Muscle of arm (tissue), 12 donors: Measurements from ENCODE around the gene AIFM2. TPM values are rescaled to one million over a fixed set of nuclear protein-coding genes. Genes with fewer than 3 reads are reported as not detected.

Experiments
- DNase-seq: peaks from one replicate; pipeline ENCODE4 v3.0.0-alpha.2; 2013
- polyA plus RNA-seq, 12 donors: library from polyadenylated mRNA; unstranded; fragments of 120-200 nt; gene quantifications; one replicate each; pipeline ENCODE4 v1.2.1, GENCODE V29; 2013; ENCODE audit not compliant: insufficient read length in 12 of 12

AIFM2 gene
- polyA plus RNA-seq, 12 donors: 1.7 to 3.5 (median 2.1) TPM; not detected in 2

DNA sequence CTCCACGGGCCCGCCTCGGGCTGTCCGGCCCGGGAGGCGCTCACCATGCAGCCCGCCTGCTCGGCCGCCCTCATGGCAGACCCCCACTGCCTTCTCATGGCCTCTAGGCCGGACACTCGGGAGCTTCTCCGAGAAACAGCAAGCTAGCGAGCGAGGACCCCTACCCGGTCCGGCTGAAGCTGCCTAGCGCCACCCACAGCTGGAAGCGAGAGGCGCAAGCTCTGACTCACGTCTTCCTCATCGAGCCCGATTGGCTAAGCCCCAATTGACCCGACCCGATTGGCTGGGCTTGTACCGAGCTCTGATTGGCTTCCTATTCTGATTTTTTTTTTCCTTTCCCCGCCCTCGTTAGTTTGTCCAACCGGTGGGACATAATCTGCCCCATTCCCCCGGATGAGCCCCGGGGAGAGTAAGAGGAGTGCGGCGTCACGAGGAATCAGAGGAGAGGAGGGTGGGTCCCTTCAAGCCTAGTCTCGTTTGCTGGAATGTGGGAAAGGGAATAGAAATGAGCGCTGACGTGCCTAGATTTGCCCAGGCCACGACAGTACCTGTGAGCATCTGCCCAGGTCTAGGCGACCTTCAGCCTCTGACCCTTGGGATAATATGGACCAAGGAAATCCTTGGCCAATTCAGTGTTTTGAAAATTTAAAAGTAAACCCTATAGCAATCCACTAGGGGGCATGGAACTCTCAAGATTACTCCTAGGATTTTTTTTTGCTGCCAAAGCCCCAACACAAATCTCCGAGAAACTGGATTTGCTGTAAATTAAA, 14.0 kb upstream of the AIFM2 start, which contains the start of gene TYSND1:
TYSND1 (minus strand) TSS at position 212 of the 770 bp plus-strand sequence; CDS start at position 98, 114 bp downstream.
- peak; percentile 99 for DNase-seq

- DNase-seq: peak; percentile 59
These were observed 13.3 kb upstream of the AIFM2 start for GRCh38 chr10:70145666-70146488.

GRCh38 chr10:70145166-70145665, 12.6 kb upstream of the AIFM2 start:
- DNase-seq: no peak

- DNase-seq: no peak
These were observed 11.9 kb upstream of the AIFM2 start for GRCh38 chr10:70144372-70145110.

GRCh38 chr10:70142555-70142954, 9.9 kb upstream of the AIFM2 start:
- no peak for DNase-seq

- no peak for DNase-seq
These were observed 7.7 kb upstream of the AIFM2 start for GRCh38 chr10:70140297-70140696.

DNA sequence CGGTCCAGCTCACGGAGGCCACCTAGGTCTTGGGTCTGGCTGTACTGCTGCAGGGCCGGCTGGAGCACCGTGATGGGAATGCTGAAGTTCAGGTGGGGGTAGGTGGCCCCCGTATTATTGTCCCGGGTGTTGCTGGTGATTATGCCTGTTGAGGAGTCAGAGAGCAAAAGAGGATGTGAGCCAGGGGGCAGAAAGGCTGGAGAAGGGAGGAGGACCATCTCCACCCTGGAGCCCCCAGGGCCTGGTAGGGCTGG, 7.3 kb upstream of the AIFM2 start:
- DNase-seq: no peak

DNA sequence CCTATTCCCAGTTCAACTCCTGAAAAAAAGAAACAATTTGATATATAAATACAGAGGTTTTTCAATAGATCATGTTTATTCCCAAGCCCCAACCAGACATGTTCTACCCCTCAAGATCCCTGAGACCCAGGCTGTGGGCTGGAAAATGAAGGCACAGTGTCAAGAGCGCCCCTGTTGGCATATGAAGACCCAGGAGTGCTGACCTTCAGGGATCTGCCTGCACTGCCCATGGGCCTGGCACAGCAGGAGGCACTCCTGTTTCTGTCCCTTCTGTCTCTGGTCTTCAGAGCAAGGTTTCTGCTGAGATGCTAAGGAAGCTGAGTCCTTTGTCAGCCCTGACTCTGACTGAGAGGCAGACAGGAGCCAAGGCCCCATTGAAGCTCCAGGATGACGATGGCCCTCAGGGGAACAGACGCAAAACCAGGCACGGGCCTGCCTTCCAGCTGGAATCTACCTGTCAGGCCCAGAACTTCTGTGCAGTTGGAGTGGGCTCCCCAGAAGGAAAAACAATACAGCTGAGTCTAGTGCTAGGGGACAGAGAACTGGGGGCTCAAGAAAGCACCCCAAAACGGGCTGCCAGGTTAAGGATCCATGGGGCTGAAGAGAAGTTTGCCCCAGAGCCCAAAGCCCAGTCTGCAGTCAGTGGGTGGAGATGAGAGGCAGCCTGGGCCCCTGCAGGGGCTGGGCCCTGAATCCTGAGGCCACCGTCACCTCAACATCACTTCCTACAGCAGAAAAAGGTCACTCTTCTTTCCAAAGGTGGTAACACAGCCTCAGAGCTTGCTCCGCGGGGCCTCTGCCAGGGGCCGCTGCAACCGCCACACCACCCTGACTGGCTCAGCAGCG, 6.7 kb upstream of the AIFM2 start:
- no peak for DNase-seq

DNA sequence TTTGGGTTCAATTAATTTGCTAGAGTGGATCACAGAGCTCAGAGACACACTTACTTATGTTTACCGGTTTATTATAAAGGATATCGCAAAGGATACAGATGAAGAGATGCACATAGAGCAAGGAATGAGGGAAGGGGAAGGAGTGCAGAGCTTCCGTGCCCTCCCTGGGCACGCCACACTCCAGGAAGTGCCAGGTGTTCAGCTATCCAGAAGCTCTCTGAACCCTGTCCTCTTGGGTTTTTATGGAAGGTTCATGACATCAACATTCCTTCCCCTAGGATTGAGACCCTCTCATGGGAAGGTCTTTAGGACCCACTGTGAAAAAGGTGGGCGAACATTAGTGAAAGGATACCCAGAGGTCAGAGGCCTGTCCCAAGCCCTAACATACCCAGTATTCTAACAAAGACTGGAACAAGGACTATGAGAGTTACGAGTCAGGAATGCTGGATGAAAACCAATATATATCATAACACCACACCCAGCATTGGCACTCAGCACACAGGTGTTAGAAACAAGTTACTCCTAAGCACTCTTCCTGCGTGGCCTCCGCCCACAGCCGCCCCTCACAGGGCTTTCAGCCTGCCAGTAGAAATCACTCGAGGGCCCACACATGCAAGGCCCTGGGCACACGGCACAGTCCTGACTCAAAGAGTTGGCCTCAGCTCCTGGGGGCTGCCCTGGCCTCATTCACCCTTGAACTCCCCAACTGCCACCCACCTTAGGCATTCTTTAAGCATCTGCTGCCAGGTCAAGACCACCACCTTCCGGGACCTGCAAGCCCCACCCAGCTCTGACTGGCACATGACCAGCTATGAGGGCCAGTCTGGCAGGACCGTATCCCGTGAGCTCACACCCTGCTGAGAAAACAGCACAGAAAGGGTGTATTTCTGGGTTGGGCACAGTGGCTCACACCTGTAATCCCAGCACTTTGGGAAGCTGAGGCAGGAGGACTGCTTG, 5.6 kb upstream of the AIFM2 start:
- DNase-seq: no peak

DNA sequence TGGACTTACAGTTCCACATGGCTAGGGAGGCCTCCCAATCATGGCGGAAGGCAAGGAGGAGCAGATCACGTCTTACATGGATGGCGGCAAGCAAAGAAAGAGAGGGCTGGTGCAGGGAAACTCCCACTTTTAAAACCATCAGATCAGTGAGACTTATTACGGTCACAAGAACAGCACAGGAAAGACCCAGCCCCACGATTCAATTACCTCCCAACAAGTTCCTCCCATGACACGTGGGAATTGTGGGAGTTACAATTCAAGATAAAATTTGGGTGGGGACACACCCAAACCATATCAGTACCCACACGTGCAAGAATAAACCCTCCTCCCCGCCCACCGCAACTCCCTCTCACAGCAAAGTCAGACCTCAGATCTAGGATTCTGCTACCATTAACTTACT, 4.5 kb upstream of the AIFM2 start:
- no peak for DNase-seq

- DNase-seq: no peak
These were observed 3.1 kb upstream of the AIFM2 start for GRCh38 chr10:70135684-70136083.

GRCh38 chr10:70135046-70135445, 2.4 kb upstream of the AIFM2 start:
- DNase-seq: no peak

DNA sequence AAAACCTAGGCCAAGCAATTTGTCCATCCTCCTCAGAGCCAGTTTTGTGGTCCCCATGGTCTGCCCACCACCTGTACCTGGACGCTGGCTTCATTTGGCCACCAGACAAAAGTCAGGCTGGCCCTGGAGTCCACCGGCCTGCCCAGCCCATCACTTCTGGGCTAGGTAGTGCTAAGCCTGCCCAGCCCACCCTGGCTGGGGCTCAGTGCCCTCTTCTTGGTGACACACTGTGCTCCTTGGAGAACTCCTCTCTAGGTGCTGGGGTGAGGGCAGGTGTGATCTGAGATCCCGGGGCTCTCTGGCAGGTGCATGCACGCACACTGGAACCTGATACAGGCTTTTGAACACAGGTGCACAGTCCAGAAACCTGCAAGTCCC, 1.1 kb downstream of the AIFM2 start:
- DNase-seq: no peak

DNA sequence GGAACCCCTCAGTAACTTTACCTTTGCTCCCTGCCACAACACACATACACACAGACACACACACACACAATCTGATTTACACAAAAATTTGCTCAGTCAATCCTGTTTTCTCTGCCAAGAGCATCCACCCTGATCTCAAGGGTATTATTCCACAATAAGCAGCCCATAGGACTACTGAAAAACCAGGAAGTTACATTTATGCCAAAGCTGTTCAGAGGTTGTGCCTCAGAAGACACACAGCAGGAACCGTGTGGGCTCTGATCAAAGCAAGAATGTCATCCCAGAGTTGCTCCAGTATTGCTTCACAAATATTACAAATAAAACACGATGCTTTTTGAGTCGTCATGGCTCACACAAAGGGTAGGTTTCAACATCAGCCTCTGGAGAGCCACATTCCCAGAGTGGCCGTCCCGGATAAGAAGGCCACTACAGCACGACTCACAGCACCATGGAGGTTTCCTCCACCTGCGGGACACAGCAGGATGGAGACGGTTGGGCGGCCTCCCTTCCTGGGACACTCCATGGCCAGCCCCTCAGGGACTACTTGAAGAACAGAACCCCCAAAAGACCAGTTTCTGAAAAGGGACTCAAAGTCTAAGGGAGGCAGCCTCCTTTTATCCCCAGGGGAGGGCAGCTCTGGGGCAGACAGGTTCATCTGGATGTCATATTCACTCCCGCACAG, 1.6 kb downstream of the AIFM2 start:
- DNase-seq: no peak

- DNase-seq: no peak
These were observed 5.8 kb downstream of the AIFM2 start for GRCh38 chr10:70126700-70127395.

DNA sequence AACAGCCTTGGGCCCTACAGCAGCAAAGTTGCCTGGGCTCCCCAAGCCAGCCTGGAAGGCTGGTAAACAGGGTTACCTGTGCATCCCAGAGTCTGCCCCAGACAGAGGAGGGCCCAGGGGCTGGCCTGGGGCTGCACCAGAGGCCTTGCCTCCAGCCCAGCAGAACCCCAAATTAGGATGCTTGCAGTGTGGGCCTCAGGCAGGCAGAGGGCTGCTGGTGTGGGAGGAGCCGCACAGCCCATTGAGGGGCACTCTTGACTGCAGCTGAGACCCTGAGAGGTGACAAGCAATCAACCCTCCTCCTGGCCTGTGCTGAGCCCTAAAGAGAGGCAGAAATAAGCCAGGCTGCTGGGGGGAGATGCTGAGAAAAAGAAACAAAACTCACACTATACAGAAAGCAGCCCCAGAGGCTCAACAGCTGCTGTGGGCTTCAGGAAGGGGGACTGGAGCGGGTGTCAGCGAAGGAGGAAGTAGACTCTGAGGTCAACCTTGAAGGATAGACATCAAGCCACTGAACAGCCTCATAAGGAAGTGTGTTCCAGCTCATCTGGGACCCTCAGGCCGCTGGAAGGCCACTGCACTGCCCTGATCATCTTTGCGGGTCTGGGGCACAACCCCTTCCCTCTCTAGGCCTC, 6.6 kb downstream of the AIFM2 start:
- no peak for DNase-seq

DNA sequence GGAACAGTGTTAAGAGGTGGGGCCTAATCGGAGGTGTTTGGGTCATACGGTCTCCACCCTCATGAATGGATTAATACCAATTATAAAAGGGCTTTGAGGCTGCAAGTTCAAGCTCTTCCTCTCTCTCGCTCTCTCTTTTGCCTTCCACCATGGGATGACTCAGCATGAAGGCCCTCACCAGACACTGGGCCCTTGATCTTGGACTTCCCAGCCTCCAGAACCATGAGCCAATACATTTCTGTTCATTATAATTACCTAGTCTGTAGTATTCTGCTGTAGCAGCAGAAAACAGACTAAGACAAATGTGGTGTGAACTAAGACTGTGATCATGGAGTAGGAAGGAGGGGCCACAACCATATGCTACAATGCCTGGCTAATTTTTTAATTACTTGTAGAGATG, 7.7 kb downstream of the AIFM2 start:
- DNase-seq: no peak

- no peak for DNase-seq
These were observed 8.2 kb downstream of the AIFM2 start for GRCh38 chr10:70124415-70124814.

GRCh38 chr10:70123817-70124216, 8.8 kb downstream of the AIFM2 start:
- DNase-seq: no peak
